ENCODE measurements around the gene PROZ. TPM values are rescaled to one million over a fixed set of nuclear protein-coding genes. Genes with fewer than 3 reads are reported as not detected.

The PROZ gene, protein sequence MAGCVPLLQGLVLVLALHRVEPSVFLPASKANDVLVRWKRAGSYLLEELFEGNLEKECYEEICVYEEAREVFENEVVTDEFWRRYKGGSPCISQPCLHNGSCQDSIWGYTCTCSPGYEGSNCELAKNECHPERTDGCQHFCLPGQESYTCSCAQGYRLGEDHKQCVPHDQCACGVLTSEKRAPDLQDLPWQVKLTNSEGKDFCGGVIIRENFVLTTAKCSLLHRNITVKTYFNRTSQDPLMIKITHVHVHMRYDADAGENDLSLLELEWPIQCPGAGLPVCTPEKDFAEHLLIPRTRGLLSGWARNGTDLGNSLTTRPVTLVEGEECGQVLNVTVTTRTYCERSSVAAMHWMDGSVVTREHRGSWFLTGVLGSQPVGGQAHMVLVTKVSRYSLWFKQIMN
- not detected in 2 replicates for polyA plus RNA-seq (2011; rRNA removed)
- polyA plus RNA-seq (2012; cell fraction: cytosol; rRNA removed): not detected in 2 replicates
- not detected in 2 replicates for polyA plus RNA-seq (2012; cell fraction: nucleus; rRNA removed)
- polyA plus RNA-seq (2017; fragmentation: RNase III; extraction: RNeasy Plus Mini Kit Qiagen cat#74134 plus additional on column Dnase treatment): not detected in 3 replicates
- polyA minus RNA-seq (2011; rRNA and poly(A)+ RNA removed): not detected in 2 replicates

DNA sequence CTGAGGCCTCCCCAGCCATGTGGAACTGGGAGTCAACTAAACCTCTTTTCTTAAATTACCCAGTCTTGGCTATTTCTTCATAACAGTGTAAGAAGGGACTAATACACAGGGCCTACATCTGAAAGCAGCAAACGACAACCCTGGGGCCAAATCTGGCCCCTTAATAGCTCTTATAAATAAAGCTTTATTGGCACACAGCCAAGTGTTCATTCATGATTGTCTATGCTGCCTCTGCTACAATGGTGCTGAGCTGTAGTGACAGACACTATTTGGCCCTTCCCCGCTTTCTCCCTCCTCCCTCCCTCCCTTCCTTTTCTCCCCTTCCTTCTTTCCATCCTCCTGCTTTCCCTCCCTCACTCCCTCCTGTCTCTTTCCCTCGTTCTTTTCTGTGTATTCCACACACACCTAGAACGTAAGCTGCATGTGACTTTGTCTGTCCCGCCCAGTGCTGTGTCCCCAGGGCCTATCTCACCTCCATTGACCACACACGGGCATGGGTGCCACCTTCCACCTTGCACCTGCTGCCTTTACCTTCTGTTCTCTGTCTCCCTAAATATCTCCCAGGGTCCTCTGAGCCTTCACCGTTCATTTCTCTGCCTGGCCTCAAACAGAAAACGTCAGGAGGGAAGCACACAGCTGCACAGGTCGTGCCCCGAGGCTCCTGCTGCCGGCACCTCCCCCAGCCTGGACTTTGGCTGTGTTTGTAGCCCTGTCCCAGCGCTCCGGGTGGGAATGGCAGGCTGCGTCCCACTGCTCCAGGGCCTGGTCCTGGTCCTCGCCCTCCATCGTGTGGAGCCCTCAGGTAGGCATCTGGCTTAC lies at the start of gene PROZ:
TSS of gene PROZ (plus strand) at position 720 of the 819 bp plus-strand sequence. CDS start at position 733, 13 bp downstream.
- DNase-seq (ENCODE audit: low read depth in 1 of 2, low spot score in 1 of 2) (no peak), FAIRE-seq (no peak), ATAC-seq (no peak)
- POLR2A ChIA-PET: no interaction called here
- TF ChIP-seq HEYL (CRISPR knock-in tag; IDR thresholded peaks at IDR 0.05) (no peak), POLR2AphosphoS2 (conservative IDR thresholded peaks at IDR 0.05; ENCODE audit: low read length) (no peak), ZC3H11A (IDR thresholded peaks at IDR 0.05) (no peak), HOXB13 (CRISPR knock-in tag; IDR thresholded peaks at IDR 0.05; ENCODE audit: low read depth) (no peak), TP53 (CRISPR knock-in tag; IDR thresholded peaks at IDR 0.05) (no peak), MAZ (IDR thresholded peaks at IDR 0.05; ENCODE audit: borderline replicate concordance, low read depth, low read length) (no peak), TFCP2L1 (CRISPR knock-in tag; IDR thresholded peaks at IDR 0.05) (no peak), RAD21 (conservative IDR thresholded peaks at IDR 0.05 in 1 of 2, IDR thresholded peaks at IDR 0.05 in 1 of 2) (no peak), MAFK (IDR thresholded peaks at IDR 0.05; ENCODE audit: partially characterized antibody) (no peak), RARB (CRISPR knock-in tag; IDR thresholded peaks at IDR 0.05) (no peak), CBX8 (IDR thresholded peaks at IDR 0.05) (no peak), RCOR1 (IDR thresholded peaks at IDR 0.05; ENCODE audit: low read depth, low read length) (no peak), HOXA7 (CRISPR knock-in tag; IDR thresholded peaks at IDR 0.05) (no peak)
- TF ChIP-seq, protein P1, sequence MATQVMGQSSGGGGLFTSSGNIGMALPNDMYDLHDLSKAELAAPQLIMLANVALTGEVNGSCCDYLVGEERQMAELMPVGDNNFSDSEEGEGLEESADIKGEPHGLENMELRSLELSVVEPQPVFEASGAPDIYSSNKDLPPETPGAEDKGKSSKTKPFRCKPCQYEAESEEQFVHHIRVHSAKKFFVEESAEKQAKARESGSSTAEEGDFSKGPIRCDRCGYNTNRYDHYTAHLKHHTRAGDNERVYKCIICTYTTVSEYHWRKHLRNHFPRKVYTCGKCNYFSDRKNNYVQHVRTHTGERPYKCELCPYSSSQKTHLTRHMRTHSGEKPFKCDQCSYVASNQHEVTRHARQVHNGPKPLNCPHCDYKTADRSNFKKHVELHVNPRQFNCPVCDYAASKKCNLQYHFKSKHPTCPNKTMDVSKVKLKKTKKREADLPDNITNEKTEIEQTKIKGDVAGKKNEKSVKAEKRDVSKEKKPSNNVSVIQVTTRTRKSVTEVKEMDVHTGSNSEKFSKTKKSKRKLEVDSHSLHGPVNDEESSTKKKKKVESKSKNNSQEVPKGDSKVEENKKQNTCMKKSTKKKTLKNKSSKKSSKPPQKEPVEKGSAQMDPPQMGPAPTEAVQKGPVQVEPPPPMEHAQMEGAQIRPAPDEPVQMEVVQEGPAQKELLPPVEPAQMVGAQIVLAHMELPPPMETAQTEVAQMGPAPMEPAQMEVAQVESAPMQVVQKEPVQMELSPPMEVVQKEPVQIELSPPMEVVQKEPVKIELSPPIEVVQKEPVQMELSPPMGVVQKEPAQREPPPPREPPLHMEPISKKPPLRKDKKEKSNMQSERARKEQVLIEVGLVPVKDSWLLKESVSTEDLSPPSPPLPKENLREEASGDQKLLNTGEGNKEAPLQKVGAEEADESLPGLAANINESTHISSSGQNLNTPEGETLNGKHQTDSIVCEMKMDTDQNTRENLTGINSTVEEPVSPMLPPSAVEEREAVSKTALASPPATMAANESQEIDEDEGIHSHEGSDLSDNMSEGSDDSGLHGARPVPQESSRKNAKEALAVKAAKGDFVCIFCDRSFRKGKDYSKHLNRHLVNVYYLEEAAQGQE (IDR thresholded peaks at IDR 0.05): no peak
- TF ChIP-seq, protein P2, sequence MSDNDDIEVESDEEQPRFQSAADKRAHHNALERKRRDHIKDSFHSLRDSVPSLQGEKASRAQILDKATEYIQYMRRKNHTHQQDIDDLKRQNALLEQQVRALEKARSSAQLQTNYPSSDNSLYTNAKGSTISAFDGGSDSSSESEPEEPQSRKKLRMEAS (IDR thresholded peaks at IDR 0.05): no peak
- TF ChIP-seq, protein P3, sequence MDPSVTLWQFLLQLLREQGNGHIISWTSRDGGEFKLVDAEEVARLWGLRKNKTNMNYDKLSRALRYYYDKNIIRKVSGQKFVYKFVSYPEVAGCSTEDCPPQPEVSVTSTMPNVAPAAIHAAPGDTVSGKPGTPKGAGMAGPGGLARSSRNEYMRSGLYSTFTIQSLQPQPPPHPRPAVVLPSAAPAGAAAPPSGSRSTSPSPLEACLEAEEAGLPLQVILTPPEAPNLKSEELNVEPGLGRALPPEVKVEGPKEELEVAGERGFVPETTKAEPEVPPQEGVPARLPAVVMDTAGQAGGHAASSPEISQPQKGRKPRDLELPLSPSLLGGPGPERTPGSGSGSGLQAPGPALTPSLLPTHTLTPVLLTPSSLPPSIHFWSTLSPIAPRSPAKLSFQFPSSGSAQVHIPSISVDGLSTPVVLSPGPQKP (IDR thresholded peaks at IDR 0.05; ENCODE audit: low read depth, low read length): no peak
- TF ChIP-seq, protein P4, sequence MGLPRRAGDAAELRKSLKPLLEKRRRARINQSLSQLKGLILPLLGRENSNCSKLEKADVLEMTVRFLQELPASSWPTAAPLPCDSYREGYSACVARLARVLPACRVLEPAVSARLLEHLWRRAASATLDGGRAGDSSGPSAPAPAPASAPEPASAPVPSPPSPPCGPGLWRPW (IDR thresholded peaks at IDR 0.05): no peak
- Histone ChIP-seq H3K4me2 (no peak within 1 kb of the TSS), H3K4me3 (no peak within 1 kb of the TSS), H3K27ac (no peak within 1 kb of the TSS), H3K9me3 (no peaks in the 10 kb centered on the region), H3K4me1 (peaks cover 7% of the 10 kb centered on the region; the same call in 2 of the 3 replicates)
- 59% methylated on average over 8 of the region's 16 CpGs for WGBS (ENCODE audit: missing lambda C conversion rate)
- CTCF ChIA-PET: no interaction called here
